CD14-positive monocyte (primary cell): Measurements from ENCODE around the gene NLGN1. TPM values are rescaled to one million over a fixed set of nuclear protein-coding genes. Genes with fewer than 3 reads are reported as not detected.

Experiments
- DNase-seq, 3 donors: peaks; one replicate each; pipeline ENCODE4 v3.0.0-alpha.2; 2011 to 2022
- H2AFZ ChIP-seq: 2 replicates; pipeline ENCODE4 v1.6.0; 2012; ENCODE audit warnings: mild to moderate bottlenecking, low read depth, low read length, inconsistent platforms; ENCODE audit not compliant: insufficient read depth, poor library complexity, severe bottlenecking
- H3K27ac ChIP-seq, 2 donors: 1 replicate in 1 of 2; 2 replicates in 1 of 2; pipeline ENCODE4 v1.5.1; 2012 to 2013; ENCODE audit warnings: low read length in 2 of 2, control low read depth in 1 of 2, inconsistent platforms in 1 of 2, low read depth in 1 of 2, mild to moderate bottlenecking in 1 of 2
- H3K27me3 ChIP-seq, 2 donors: one replicate each; pipeline versions ENCODE4 v1.6.0 to v1.6.1; 2011 to 2013; ENCODE audit warnings: low read length in 2 of 2; ENCODE audit not compliant: control insufficient read depth in 2 of 2, insufficient read depth in 2 of 2
- H3K36me3 ChIP-seq, 2 donors: replicated peaks in 1 of 2; 1 replicate in 1 of 2; 2 replicates in 1 of 2; pipeline versions ENCODE4 v1.5.1 to v1.6.1; 2012 to 2013; ENCODE audit warnings: low read length in 2 of 2, control low read depth in 1 of 2, inconsistent platforms in 1 of 2, mild to moderate bottlenecking in 1 of 2; ENCODE audit not compliant: insufficient read depth in 2 of 2, control insufficient read depth in 1 of 2
- H3K4me1 ChIP-seq, 2 donors: 1 replicate in 1 of 2; 2 replicates in 1 of 2; pipeline versions ENCODE4 v1.5.1 to v1.6.1; 2012 to 2013; ENCODE audit warnings: low read length in 2 of 2, control low read depth in 1 of 2, inconsistent platforms in 1 of 2, mild to moderate bottlenecking in 1 of 2, moderate library complexity in 1 of 2; ENCODE audit not compliant: insufficient read depth in 2 of 2, control insufficient read depth in 1 of 2
- H3K4me2 ChIP-seq: replicated peaks from 2 replicates; pipeline ENCODE3; 2012; ENCODE audit warnings: low read length, moderate library complexity, mild to moderate bottlenecking; ENCODE audit not compliant: poor library complexity, severe bottlenecking; ENCODE audit errors: extremely low read depth
- H3K4me3 ChIP-seq, 3 experiments: fragments of 200-600 bp in 1 of 3; sonication (generic) in 1 of 3; replicated peaks in 1 of 3; 1 replicate in 2 of 3; 2 replicates in 1 of 3; pipeline ENCODE4 v1.5.1; 2011 to 2013; ENCODE audit warnings: low read length in 3 of 3, mild to moderate bottlenecking in 3 of 3, control low read depth in 2 of 3, low read depth in 2 of 3, inconsistent platforms in 1 of 3, moderate library complexity in 1 of 3
- H3K79me2 ChIP-seq: 2 replicates; pipeline ENCODE4 v1.6.0; 2012; ENCODE audit warnings: mild to moderate bottlenecking, control low read depth, inconsistent platforms, low read length, moderate library complexity; ENCODE audit not compliant: insufficient read depth
- H3K9ac ChIP-seq: 2 replicates; pipeline ENCODE4 v1.6.0; 2017; ENCODE audit warnings: low read length, mild to moderate bottlenecking; ENCODE audit not compliant: insufficient read depth, poor library complexity, severe bottlenecking
- H3K9me3 ChIP-seq, 2 donors: replicated peaks in 1 of 2; 1 replicate in 1 of 2; 2 replicates in 1 of 2; pipeline versions ENCODE4 v1.5.1 to v1.6.1; 2012 to 2013; ENCODE audit warnings: low read length in 2 of 2, control low read depth in 1 of 2; ENCODE audit not compliant: control insufficient read depth in 1 of 2, insufficient read depth in 1 of 2
- H4K20me1 ChIP-seq: 2 replicates; pipeline ENCODE4 v1.6.0; 2012; ENCODE audit warnings: mild to moderate bottlenecking, low read length, control low read depth, moderate library complexity; ENCODE audit not compliant: insufficient read depth
- H3K27ac Mint-ChIP-seq, 7 donors: one replicate each; pipeline ENCODE4 v1.8.0; 2020; ENCODE audit warnings: mild to moderate bottlenecking in 7 of 7, mixed read lengths in 7 of 7, moderate library complexity in 6 of 7, inconsistent platforms in 2 of 7
- H3K27me3 Mint-ChIP-seq, 3 donors: one replicate each; pipeline ENCODE4 v1.8.0; 2021 to 2022; ENCODE audit warnings: low read depth in 3 of 3, mild to moderate bottlenecking in 3 of 3, mixed read lengths in 3 of 3, moderate library complexity in 3 of 3, inconsistent platforms in 1 of 3
- H3K36me3 Mint-ChIP-seq, 2 donors: one replicate each; pipeline ENCODE4 v1.8.0; 2020; ENCODE audit warnings: mixed read lengths in 2 of 2, inconsistent platforms in 1 of 2, mild to moderate bottlenecking in 1 of 2
- H3K4me1 Mint-ChIP-seq: one replicate; pipeline ENCODE4 v1.8.0; 2020; ENCODE audit warnings: mild to moderate bottlenecking, mixed read lengths
- H3K4me3 Mint-ChIP-seq, 2 donors: one replicate each; pipeline ENCODE4 v1.8.0; 2020; ENCODE audit warnings: mild to moderate bottlenecking in 2 of 2, mixed read lengths in 2 of 2, moderate library complexity in 1 of 2
- H3K9me3 Mint-ChIP-seq, 7 donors: one replicate each; pipeline ENCODE4 v1.8.0; 2020 to 2022; ENCODE audit warnings: mixed read lengths in 7 of 7, mild to moderate bottlenecking in 6 of 7, moderate library complexity in 6 of 7, inconsistent platforms in 2 of 7
- WGBS: methylation state at CpG from one replicate; pipeline ENCODE4 v1.1.5; 2013; ENCODE audit warnings: missing lambda C conversion rate; ENCODE audit not compliant: insufficient coverage; 5-methylcytosine and 5-hydroxymethylcytosine counted together
- intact Hi-C, 2 donors: fragments of 100-400 bp; cut with micrococcal nuclease; formaldehyde crosslinking; loops; one replicate each; pipeline versions ENCODE4 v1.15.0 to v1.15.1; 2023
- polyA plus RNA-seq, 3 donors: library from polyadenylated mRNA; depleted of rRNA in 1 of 3; unstranded in 2 of 3; stranded (reverse) in 1 of 3; fragments of 300-500 nt in 2 of 3; fragments of >200 nt in 1 of 3; fragmentation: Illumina TruSeq in 2 of 3; gene quantifications; 1 replicate in 2 of 3; 2 replicates in 1 of 3; pipeline ENCODE4 v1.2.3, GENCODE V29; 2012 to 2021
- TF ChIP-seq, protein P1 (sequence below): fragments of 200-600 bp; IDR thresholded peaks from one replicate; pipeline ENCODE4 v1.8.0; 2022; ENCODE audit warnings: antibody characterized with exemption, mild to moderate bottlenecking

Gene NLGN1
- polyA plus RNA-seq, 3 donors: not detected

DNA sequence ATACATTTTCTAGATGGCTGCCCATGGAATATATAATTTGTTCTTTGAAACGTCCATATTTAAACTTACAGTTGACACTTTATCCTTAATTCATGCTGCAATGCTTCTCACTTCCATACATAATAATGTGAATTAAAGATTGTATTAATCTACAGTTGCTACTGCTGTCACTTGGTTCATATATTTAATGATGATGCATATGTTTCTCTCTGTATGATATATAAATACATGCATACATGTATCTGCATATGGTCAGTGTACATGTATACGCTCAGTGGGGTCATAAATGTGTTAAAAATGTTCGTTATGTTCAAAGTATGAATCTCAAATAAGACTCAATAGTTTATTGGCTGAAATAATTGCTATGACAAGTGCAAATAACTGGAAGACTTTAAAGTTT lies 382.5 kb downstream of the NLGN1 start:
- H3K9me3 ChIP-seq: no peaks in the 10 kb centered on the region
- DNase-seq: no peak
- Mint-ChIP-seq H3K36me3 (no peaks in the 10 kb centered on the region), H3K27ac (no peak overlapping the region), H3K9me3 (peaks cover 0 to 7% (median 0%) of the 10 kb centered on the region in 7 donors), H3K4me3 (no peak overlapping the region), H3K4me1 (no peaks in the 10 kb centered on the region), H3K27me3 (no peaks in the 10 kb centered on the region)
- no peaks in the 10 kb centered on the region for H3K4me1 ChIP-seq
- no peak overlapping the region for H3K4me2 ChIP-seq
- H3K27me3 ChIP-seq: no peaks in the 10 kb centered on the region
- H4K20me1 ChIP-seq: no peaks in the 10 kb centered on the region
- no peak overlapping the region for H3K9ac ChIP-seq
- WGBS: 100% methylated on average over 2 of the region's 3 CpGs
- no peak overlapping the region for H2AFZ ChIP-seq
- no peaks in the 10 kb centered on the region for H3K36me3 ChIP-seq
- H3K27ac ChIP-seq: no peak overlapping the region
- TF ChIP-seq, protein P1, sequence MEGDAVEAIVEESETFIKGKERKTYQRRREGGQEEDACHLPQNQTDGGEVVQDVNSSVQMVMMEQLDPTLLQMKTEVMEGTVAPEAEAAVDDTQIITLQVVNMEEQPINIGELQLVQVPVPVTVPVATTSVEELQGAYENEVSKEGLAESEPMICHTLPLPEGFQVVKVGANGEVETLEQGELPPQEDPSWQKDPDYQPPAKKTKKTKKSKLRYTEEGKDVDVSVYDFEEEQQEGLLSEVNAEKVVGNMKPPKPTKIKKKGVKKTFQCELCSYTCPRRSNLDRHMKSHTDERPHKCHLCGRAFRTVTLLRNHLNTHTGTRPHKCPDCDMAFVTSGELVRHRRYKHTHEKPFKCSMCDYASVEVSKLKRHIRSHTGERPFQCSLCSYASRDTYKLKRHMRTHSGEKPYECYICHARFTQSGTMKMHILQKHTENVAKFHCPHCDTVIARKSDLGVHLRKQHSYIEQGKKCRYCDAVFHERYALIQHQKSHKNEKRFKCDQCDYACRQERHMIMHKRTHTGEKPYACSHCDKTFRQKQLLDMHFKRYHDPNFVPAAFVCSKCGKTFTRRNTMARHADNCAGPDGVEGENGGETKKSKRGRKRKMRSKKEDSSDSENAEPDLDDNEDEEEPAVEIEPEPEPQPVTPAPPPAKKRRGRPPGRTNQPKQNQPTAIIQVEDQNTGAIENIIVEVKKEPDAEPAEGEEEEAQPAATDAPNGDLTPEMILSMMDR: no peak
- H3K4me3 ChIP-seq: no peak overlapping the region
- intact Hi-C loops: no loop called here
- H3K79me2 ChIP-seq: no peaks in the 10 kb centered on the region

- no peak for DNase-seq
- H3K4me1 Mint-ChIP-seq: no peaks in the 10 kb centered on the region
- TF ChIP-seq, protein P1: no peak
Measured at GRCh38 chr3:173785004-173785403, 387.5 kb downstream of the NLGN1 start.

More at GRCh38 chr3:173785004-173785403, 387.5 kb downstream of the NLGN1 start:
- Histone ChIP-seq H3K4me1 (no peaks in the 10 kb centered on the region), H2AFZ (no peak overlapping the region), H3K79me2 (no peaks in the 10 kb centered on the region), H3K9me3 (no peaks in the 10 kb centered on the region), H3K4me2 (no peak overlapping the region), H3K36me3 (no peaks in the 10 kb centered on the region), H3K4me3 (no peak overlapping the region), H3K27ac (no peak overlapping the region), H3K27me3 (no peaks in the 10 kb centered on the region), H3K9ac (no peak overlapping the region), H4K20me1 (no peaks in the 10 kb centered on the region)
- H3K27me3 Mint-ChIP-seq: no peaks in the 10 kb centered on the region
- 83% methylated on average over 2 of the region's 3 CpGs for WGBS
- H3K9me3 Mint-ChIP-seq: peaks cover 0 to 10% (median 1%) of the 10 kb centered on the region in 7 donors
- H3K36me3 Mint-ChIP-seq: no peaks in the 10 kb centered on the region
- intact Hi-C loops: no loop called here
- no peak overlapping the region for H3K4me3 Mint-ChIP-seq
- no peak overlapping the region for H3K27ac Mint-ChIP-seq
